ENCODE data around the gene ZSCAN26. TPM values are rescaled to one million over a fixed set of nuclear protein-coding genes. Genes with fewer than 3 reads are reported as not detected.
A peak's percentile ranks its signal among the peaks of the same experiment; 100 is the strongest.

Gene ZSCAN26
- 10 to 100 TPM; 15.1 to 28.2 (median 24.1) TPM for total RNA-seq

- Histone ChIP-seq H3K36me3 (peaks cover 0 to 11% (median 5%) of the 10 kb centered on the region in 4 donors), H3K4me3 (peak within 1 kb of the TSS; percentile 70 to 83 (median 74)), H3K9me3 (no peaks in the 10 kb centered on the region), H3K27me3 (no peaks in the 10 kb centered on the region), H3K27ac (replicated peaks in 1 of 4) (peak within 1 kb of the TSS; percentile 84 to 89 (median 86)), H3K4me1 (peaks cover 17 to 32% (median 29%) of the 10 kb centered on the region in 4 donors)
- DNase-seq (ENCODE audit: extremely low spot score) = peak; percentile 93
- under 1% methylated on average over 24 of the region's 32 CpGs for WGBS
- TF ChIP-seq POLR2A (IDR thresholded peaks at IDR 0.05; ENCODE audit: low read depth) = no peak
- peak; percentile 75 to 83 for TF ChIP-seq POLR2AphosphoS5 (IDR thresholded peaks at IDR 0.05)
- intact Hi-C loops (cut with DNase I) = loop anchor here (5.0 kb wide), 2 partner anchors 85 to 125 kb away; partner anchors contain the start of gene ZKSCAN8
Measured at GRCh38 chr6:28266962-28267694, at the start of gene ZSCAN26. Gene ZSCAN26 (plus strand): TSS chr6:28267143. CDS start chr6:28271920, 4,777 bp downstream.

- Histone ChIP-seq H3K27me3 (peaks cover 0 to 56% (median 10%) of the 10 kb centered on the region in 4 donors), H3K4me3 (peak overlapping the region; percentile 65 to 67 (median 66)), H3K27ac (replicated peaks in 1 of 4) (no peak overlapping the region), H3K9me3 (no peaks in the 10 kb centered on the region), H3K4me1 (peaks cover 10 to 17% (median 13%) of the 10 kb centered on the region in 4 donors), H3K36me3 (no peaks in the 10 kb centered on the region)
- intact Hi-C loops (cut with DNase I) = no loop called here
- DNase-seq (ENCODE audit: extremely low spot score) = no peak
- TF ChIP-seq POLR2AphosphoS5 (IDR thresholded peaks at IDR 0.05) = no peak
- no peak for TF ChIP-seq POLR2A (IDR thresholded peaks at IDR 0.05; ENCODE audit: low read depth)
- TF ChIP-seq EP300 (IDR thresholded peaks at IDR 0.05) = no peak
- no peak for TF ChIP-seq CTCF (IDR thresholded peaks at IDR 0.05)
- 92% methylated on average over 12 of the region's 12 CpGs for WGBS
Measured at GRCh38 chr6:28217890-28218289, 49.1 kb upstream of the ZSCAN26 start.

- intact Hi-C loops (cut with DNase I) = no loop called here
- peak; percentile 19 to 65 for TF ChIP-seq POLR2AphosphoS5 (IDR thresholded peaks at IDR 0.05)
- TF ChIP-seq CTCF (IDR thresholded peaks at IDR 0.05) = no peak
- H3K27me3 ChIP-seq = peaks cover 0 to 51% (median 7%) of the 10 kb centered on the region in 4 donors
- no peaks in the 10 kb centered on the region for H3K9me3 ChIP-seq
- H3K4me1 ChIP-seq = peaks cover 10 to 16% (median 13%) of the 10 kb centered on the region in 4 donors
- peak; percentile 94 for DNase-seq (ENCODE audit: extremely low spot score)
- peak overlapping the region; percentile 65 to 67 (median 66) for H3K4me3 ChIP-seq
- H3K27ac ChIP-seq (replicated peaks in 1 of 4) = peak overlapping the region; percentile 63 to 79 (median 69)
- 13% methylated on average over 38 of the region's 56 CpGs for WGBS
- no peaks in the 10 kb centered on the region for H3K36me3 ChIP-seq
Measured at GRCh38 chr6:28218312-28219248, 48.4 kb upstream of the ZSCAN26 start.

GRCh38 chr6:28220257-28221133 lies 46.4 kb upstream of the ZSCAN26 start:
- no peaks in the 10 kb centered on the region for H3K9me3 ChIP-seq
- WGBS = 36% methylated on average over 6 of the region's 6 CpGs
- H3K27me3 ChIP-seq = peaks cover 0 to 31% (median 4%) of the 10 kb centered on the region in 4 donors
- no peak overlapping the region for H3K27ac ChIP-seq (replicated peaks in 1 of 4)
- no peak overlapping the region for H3K4me3 ChIP-seq
- H3K4me1 ChIP-seq = peaks cover 14 to 23% (median 18%) of the 10 kb centered on the region in 4 donors
- intact Hi-C loops (cut with DNase I) = no loop called here
- no peak for DNase-seq (ENCODE audit: extremely low spot score)
- TF ChIP-seq POLR2AphosphoS5 (IDR thresholded peaks at IDR 0.05) (no peak), POLR2A (IDR thresholded peaks at IDR 0.05; ENCODE audit: low read depth) (no peak), EP300 (IDR thresholded peaks at IDR 0.05) (no peak), CTCF (IDR thresholded peaks at IDR 0.05) (no peak)
- no peaks in the 10 kb centered on the region for H3K36me3 ChIP-seq
